IPS-15b (cell line): ENCODE results near the gene ROCK1.
"Not testable (repeated sequence)": the region's sequence is repeated elsewhere in the genome, so short reads cannot be mapped to it uniquely, and the experiment has no call there.

Source experiments
- H3K27me3 ChIP-seq: one replicate; pipeline ENCODE4 v1.6.1; 2013; ENCODE audit warnings: low read length; ENCODE audit not compliant: control insufficient read depth, insufficient read depth
- H3K36me3 ChIP-seq: one replicate; pipeline ENCODE4 v1.6.1; 2013; ENCODE audit warnings: low read length; ENCODE audit not compliant: control insufficient read depth, insufficient read depth
- H3K4me1 ChIP-seq: one replicate; pipeline ENCODE4 v1.6.1; 2013; ENCODE audit warnings: mild to moderate bottlenecking, low read length; ENCODE audit not compliant: control insufficient read depth, insufficient read depth
- H3K4me3 ChIP-seq: one replicate; pipeline ENCODE4 v1.5.1; 2013; ENCODE audit warnings: low read depth, low read length
- H3K9ac ChIP-seq: one replicate; pipeline ENCODE4 v1.6.1; 2013; ENCODE audit warnings: low read depth, mild to moderate bottlenecking, low read length
- H3K9me3 ChIP-seq: one replicate; pipeline ENCODE4 v1.6.1; 2013; ENCODE audit warnings: mild to moderate bottlenecking, low read length; ENCODE audit not compliant: control insufficient read depth, insufficient read depth

The ROCK1 gene

DNA sequence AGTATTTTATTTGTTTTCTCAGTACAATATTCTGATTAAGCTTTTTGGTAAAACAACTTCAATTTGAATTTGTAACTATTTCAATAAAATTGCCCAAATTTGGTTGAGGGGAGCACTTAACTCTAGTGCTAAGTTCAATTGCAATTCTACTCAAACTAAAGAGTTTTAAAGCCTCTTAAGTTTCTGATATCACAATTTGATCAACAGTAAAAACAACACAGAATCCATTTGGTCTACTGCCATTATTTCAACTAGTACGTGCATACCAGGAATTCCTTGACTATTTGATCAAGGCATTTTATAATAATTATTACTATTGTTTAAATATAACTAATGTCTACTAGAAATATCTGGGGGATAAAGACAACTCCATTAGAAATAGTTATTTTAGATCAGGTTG, 150.9 kb downstream of the ROCK1 start:
- H3K27me3 ChIP-seq = no peaks in the 10 kb centered on the region
- H3K9ac ChIP-seq = no peak overlapping the region
- no peaks in the 10 kb centered on the region for H3K9me3 ChIP-seq
- H3K36me3 ChIP-seq = peaks cover 2% of the 10 kb centered on the region
- no peaks in the 10 kb centered on the region for H3K4me1 ChIP-seq
- H3K4me3 ChIP-seq = no peak overlapping the region

DNA sequence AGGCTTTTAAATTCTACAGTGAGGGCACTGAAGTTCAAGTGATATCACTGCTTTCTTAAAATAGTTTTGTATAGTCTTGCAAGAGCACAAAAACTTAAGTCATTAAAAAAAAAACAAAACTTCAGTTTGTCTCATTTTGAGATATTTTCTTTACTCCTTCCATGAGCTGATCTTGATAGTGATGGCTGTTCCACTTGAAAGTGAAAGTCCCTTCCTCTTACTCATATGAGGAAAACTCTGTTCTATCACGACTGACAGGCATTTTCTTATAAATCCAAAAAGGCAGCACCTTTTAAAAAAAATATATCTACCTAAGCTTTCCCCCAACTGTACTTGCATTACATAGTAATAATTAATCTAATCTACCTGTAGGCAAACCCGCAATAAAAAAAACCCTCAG, 160.8 kb downstream of the ROCK1 start:
- H3K27me3 ChIP-seq, H3K4me1 ChIP-seq, H3K9ac ChIP-seq, H3K9me3 ChIP-seq, H3K36me3 ChIP-seq, H3K4me3 ChIP-seq: not testable (repeated sequence)
